ENCODE data around the gene LINC01488.

The LINC01488 gene

GRCh38 chr11:69446108-69446507, 35.4 kb upstream of the LINC01488 start:
- DNase-seq: no peak

GRCh38 chr11:69447786-69448185, 33.7 kb upstream of the LINC01488 start:
- no peak for DNase-seq

- no peak for DNase-seq
Measured at GRCh38 chr11:69448471-69449284, 32.8 kb upstream of the LINC01488 start.

- DNase-seq: no peak
Measured at GRCh38 chr11:69449320-69450063, 32.0 kb upstream of the LINC01488 start.

GRCh38 chr11:69450064-69450856, 31.2 kb upstream of the LINC01488 start:
- no peak for DNase-seq

GRCh38 chr11:69450857-69451220, 30.6 kb upstream of the LINC01488 start:
- DNase-seq: no peak

GRCh38 chr11:69451289-69451688, 30.2 kb upstream of the LINC01488 start:
- no peak for DNase-seq

- DNase-seq: no peak
Measured at GRCh38 chr11:69452206-69452987, 29.1 kb upstream of the LINC01488 start.

GRCh38 chr11:69453151-69453550, 28.3 kb upstream of the LINC01488 start:
- no peak for DNase-seq

GRCh38 chr11:69454018-69454417, 27.4 kb upstream of the LINC01488 start:
- DNase-seq: no peak

GRCh38 chr11:69455969-69456368, 25.5 kb upstream of the LINC01488 start:
- DNase-seq: no peak

GRCh38 chr11:69456712-69457111, 24.8 kb upstream of the LINC01488 start:
- no peak for DNase-seq

GRCh38 chr11:69459848-69460539, 21.5 kb upstream of the LINC01488 start:
- DNase-seq: no peak

- DNase-seq: no peak
Measured at GRCh38 chr11:69460540-69461257, 20.8 kb upstream of the LINC01488 start.

- no peak for DNase-seq
Measured at GRCh38 chr11:69461272-69461962, 20.0 kb upstream of the LINC01488 start.

- no peak for DNase-seq
Measured at GRCh38 chr11:69462106-69462951, 19.1 kb upstream of the LINC01488 start.

- no peak for DNase-seq
Measured at GRCh38 chr11:69463181-69463994, 18.1 kb upstream of the LINC01488 start.

Measured in NCI-H446 (cell line).